ELR (cell line): ENCODE results near the gene CAPN14.
A peak's percentile ranks its signal among the peaks of the same experiment; 100 is the strongest.

ENCODE experiments used
- DNase-seq: peaks from one replicate; pipeline ENCODE4 v3.0.0-alpha.2; 2015; ENCODE audit warnings: low read depth

Gene CAPN14

GRCh38 chr2:31243053-31243452 is 25.7 kb upstream of the CAPN14 start:
- DNase-seq = no peak

GRCh38 chr2:31241625-31242270 is 24.4 kb upstream of the CAPN14 start:
- DNase-seq = no peak

- no peak for DNase-seq
Measured at GRCh38 chr2:31240381-31241365, 23.4 kb upstream of the CAPN14 start.

- peak; percentile 47 for DNase-seq
Measured at GRCh38 chr2:31239593-31240177, 22.4 kb upstream of the CAPN14 start.

- no peak for DNase-seq
Measured at GRCh38 chr2:31238906-31239592, 21.7 kb upstream of the CAPN14 start.

- no peak for DNase-seq
Measured at GRCh38 chr2:31238126-31238905, 21.0 kb upstream of the CAPN14 start.

GRCh38 chr2:31237348-31238017 is 20.2 kb upstream of the CAPN14 start:
- no peak for DNase-seq

GRCh38 chr2:31236433-31237205 is 19.3 kb upstream of the CAPN14 start:
- no peak for DNase-seq

GRCh38 chr2:31235504-31235902 is 18.2 kb upstream of the CAPN14 start:
- DNase-seq = peak; percentile 77

- DNase-seq = no peak
Measured at GRCh38 chr2:31234683-31235503, 17.6 kb upstream of the CAPN14 start.

- peak; percentile 92 for DNase-seq
Measured at GRCh38 chr2:31233741-31234682, 16.7 kb upstream of the CAPN14 start, which contains the start of gene EHD3. Gene EHD3 (plus strand): TSS chr2:31234152. CDS start chr2:31234622, 470 bp downstream.

- no peak for DNase-seq
Measured at GRCh38 chr2:31233231-31233630, 15.9 kb upstream of the CAPN14 start.

- DNase-seq = no peak
Measured at GRCh38 chr2:31232586-31232985, 15.3 kb upstream of the CAPN14 start.

- no peak for DNase-seq
Measured at GRCh38 chr2:31231571-31232302, 14.4 kb upstream of the CAPN14 start.

GRCh38 chr2:31230751-31231150 is 13.4 kb upstream of the CAPN14 start:
- DNase-seq = no peak

GRCh38 chr2:31228717-31229116 is 11.4 kb upstream of the CAPN14 start:
- no peak for DNase-seq

- DNase-seq = no peak
Measured at GRCh38 chr2:31227711-31228125, 10.4 kb upstream of the CAPN14 start.
